Measurements from ENCODE around the gene BANP. TPM values are rescaled to one million over a fixed set of nuclear protein-coding genes. Genes with fewer than 3 reads are reported as not detected.

The BANP gene
- total RNA-seq, 1 experiment from 2014 or later: 34.5 TPM

GRCh38 chr16:88003316-88003715, 52.1 kb downstream of the BANP start:
- no peak for ATAC-seq
- ChIA-PET POLR2A (no interaction called here), CTCF (no interaction called here)
- Mint-ChIP-seq H3K27ac (no peak overlapping the region), H3K27me3 (ENCODE audit: low read depth) (no peaks in the 10 kb centered on the region), H3K4me3 (no peak overlapping the region), H3K36me3 (peaks cover 49% of the 10 kb centered on the region), H3K4me1 (peaks cover 8% of the 10 kb centered on the region; the same call in 1 of the 2 replicates), H3K9me3 (peaks cover 12% of the 10 kb centered on the region)
- DNase-seq (ENCODE audit: low spot score): no peak
- TF ChIP-seq ATF6 (CRISPR knock-in tag; IDR thresholded peaks at IDR 0.05) (no peak), RELA (CRISPR knock-in tag; IDR thresholded peaks at IDR 0.05; ENCODE audit: borderline replicate concordance) (no peak), ZNF512 (CRISPR knock-in tag; IDR thresholded peaks at IDR 0.05; ENCODE audit: borderline replicate concordance) (no peak), MYBL2 (CRISPR knock-in tag; IDR thresholded peaks at IDR 0.05) (no peak), SP1 (CRISPR knock-in tag; conservative IDR thresholded peaks at IDR 0.05) (no peak), PRRX2 (CRISPR knock-in tag; IDR thresholded peaks at IDR 0.05) (no peak), ZNF232 (CRISPR knock-in tag; IDR thresholded peaks at IDR 0.05) (no peak)

GRCh38 chr16:88003736-88004135, 52.5 kb downstream of the BANP start:
- ChIA-PET POLR2A (no interaction called here), CTCF (interaction anchor here (1.2 kb wide), 1 partner anchor 10 kb away, joined by 3 read pairs; no protein-coding TSS in a partner anchor)
- Mint-ChIP-seq H3K4me1 (peaks cover 11% of the 10 kb centered on the region), H3K9me3 (peaks cover 16% of the 10 kb centered on the region), H3K27me3 (ENCODE audit: low read depth) (no peaks in the 10 kb centered on the region), H3K36me3 (peaks cover 50% of the 10 kb centered on the region), H3K4me3 (no peak overlapping the region), H3K27ac (no peak overlapping the region)
- ATAC-seq (no peak), DNase-seq (ENCODE audit: low spot score) (no peak)
- TF ChIP-seq ERG (CRISPR knock-in tag; IDR thresholded peaks at IDR 0.05) (no peak), E2F1 (CRISPR knock-in tag; IDR thresholded peaks at IDR 0.05) (no peak), NR1H2 (CRISPR knock-in tag; IDR thresholded peaks at IDR 0.05) (no peak), NR2C2 (CRISPR knock-in tag; IDR thresholded peaks at IDR 0.05) (no peak), RORB (CRISPR knock-in tag; IDR thresholded peaks at IDR 0.05) (no peak), FOXJ3 (CRISPR knock-in tag; IDR thresholded peaks at IDR 0.05; ENCODE audit: borderline replicate concordance) (no peak), RELA (CRISPR knock-in tag; IDR thresholded peaks at IDR 0.05; ENCODE audit: borderline replicate concordance) (no peak), ZNF671 (CRISPR knock-in tag; IDR thresholded peaks at IDR 0.05) (no peak), EMX1 (CRISPR knock-in tag; IDR thresholded peaks at IDR 0.05) (no peak), GRHL2 (CRISPR knock-in tag; IDR thresholded peaks at IDR 0.05; ENCODE audit: insufficient replicate concordance, severe bottlenecking) (no peak), PREB (CRISPR knock-in tag; IDR thresholded peaks at IDR 0.05; ENCODE audit: borderline replicate concordance) (no peak), NR3C1 (CRISPR knock-in tag; conservative IDR thresholded peaks at IDR 0.05; ENCODE audit: low read depth) (no peak), ZNF219 (CRISPR knock-in tag; IDR thresholded peaks at IDR 0.05; ENCODE audit: borderline replicate concordance) (no peak), TEAD4 (CRISPR knock-in tag; IDR thresholded peaks at IDR 0.05) (no peak), ZNF263 (CRISPR knock-in tag; IDR thresholded peaks at IDR 0.05; ENCODE audit: low read depth) (no peak)

All from WTC11 (cell line).